Pons (tissue), 1 donor: ENCODE data around the gene CDH24.

Experiments used
- DNase-seq: peaks from one replicate; pipeline ENCODE4 v3.0.0-alpha.2; 2016; ENCODE audit warnings: low spot score

CDH24 gene

DNA sequence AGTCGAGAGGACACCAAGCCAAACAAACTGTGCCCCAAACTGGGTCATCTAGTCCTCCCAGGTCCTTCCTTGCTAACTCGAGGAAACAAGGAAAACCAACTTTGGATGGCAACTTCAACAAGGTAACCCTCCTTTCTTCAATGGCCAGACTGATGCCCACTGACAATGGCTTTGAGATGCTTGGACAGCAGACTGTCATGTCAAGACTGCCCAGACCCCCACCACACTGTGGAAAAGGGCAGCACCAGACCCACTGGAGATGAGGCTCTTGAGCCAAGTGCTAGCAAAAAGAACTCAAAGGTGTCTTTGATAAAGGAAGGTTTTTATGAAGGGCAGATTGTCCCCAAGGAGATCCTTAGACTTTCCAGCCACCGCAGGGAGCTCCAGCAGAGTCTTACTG lies 9.0 kb upstream of the CDH24 start:
- DNase-seq: no peak

DNA sequence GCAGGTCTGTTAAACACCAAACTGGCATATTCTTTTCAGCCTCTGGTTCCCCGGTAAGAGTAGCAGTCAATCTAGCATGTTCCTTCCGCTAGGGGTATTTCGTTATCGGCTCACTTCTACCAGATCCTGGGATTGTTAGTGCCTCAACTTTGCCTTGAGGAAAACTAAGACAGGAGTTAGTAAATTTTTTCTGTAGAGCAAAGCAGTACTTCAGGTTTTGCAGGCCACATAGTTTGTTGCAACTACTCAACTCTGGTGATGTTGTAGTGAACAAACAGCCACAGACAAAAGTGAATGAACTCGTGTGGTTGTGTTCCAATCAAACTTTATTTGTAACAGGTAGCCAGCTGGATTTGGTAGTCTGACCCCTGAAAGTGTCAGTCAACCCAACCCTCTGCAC lies 6.3 kb upstream of the CDH24 start:
- no peak for DNase-seq

- no peak for DNase-seq
These were observed 4.7 kb upstream of the CDH24 start for GRCh38 chr14:23062002-23062401.

DNA sequence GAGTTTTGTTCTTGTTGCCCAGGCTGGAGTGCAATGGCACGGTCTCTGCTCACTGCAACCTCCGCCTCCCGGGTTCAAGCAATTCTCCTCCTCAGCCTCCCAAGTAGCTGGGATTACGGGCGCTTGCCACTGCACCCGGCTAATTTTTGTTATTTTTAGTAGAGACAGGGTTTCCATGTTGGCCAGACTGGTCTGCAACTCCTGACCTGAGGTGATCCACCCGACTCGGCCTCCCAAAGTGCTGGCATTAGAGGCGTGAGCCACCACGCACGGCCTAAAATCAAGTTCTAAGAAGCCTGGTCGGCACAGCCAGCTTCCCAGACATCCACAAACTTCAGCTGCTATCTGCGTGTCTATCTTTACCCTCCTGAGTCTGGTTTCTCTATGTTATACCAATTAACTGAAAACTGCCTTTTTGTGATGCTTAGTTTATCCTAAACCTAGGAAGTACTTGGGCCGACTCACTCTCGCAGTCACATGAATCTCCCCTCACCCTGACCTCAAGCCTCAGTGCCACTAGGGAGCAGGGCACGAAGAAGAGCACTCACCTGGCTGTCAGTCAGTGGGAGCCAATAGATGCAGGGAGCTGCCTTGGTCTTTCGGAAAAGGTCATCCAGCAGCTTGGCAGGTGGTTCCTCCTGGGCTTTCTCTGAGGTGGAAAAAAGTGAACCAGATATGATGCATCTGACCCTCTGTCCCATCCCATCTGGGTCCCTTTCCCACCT lies 3.4 kb upstream of the CDH24 start:
- no peak for DNase-seq

GRCh38 chr14:23058654-23059504 lies 1.6 kb upstream of the CDH24 start:
- no peak for DNase-seq

GRCh38 chr14:23057757-23058653 lies 685 bp upstream of the CDH24 start:
- peak; percentile 75 for DNase-seq

GRCh38 chr14:23056145-23056955 lies 970 bp downstream of the CDH24 start:
- peak; percentile 53 for DNase-seq

DNA sequence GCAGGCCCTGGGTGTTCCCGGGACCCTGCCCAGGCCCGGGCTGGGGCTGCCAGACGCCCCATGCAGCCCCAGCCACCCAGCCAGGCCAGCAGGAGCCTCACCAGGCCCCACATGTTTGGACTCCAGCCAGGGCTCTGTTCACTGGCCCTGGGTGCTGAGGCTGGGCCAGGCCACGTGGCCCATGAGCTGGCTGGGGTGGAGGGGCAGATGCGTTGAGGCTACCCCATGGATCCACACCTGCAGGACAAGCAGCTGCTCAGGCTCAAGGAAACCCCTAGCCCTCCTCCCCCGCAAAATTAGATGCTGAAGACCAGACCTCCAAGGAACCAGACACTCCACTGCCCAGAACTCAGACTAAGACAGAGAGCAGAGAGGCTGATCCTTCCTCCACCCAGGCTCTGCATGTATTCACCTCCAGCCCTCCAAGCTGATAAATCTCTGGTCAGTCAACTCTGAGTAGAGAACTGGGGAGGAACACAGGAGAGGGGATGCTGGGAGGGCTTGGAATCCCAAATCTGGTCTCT lies 1.6 kb downstream of the CDH24 start:
- no peak for DNase-seq

- DNase-seq: no peak
These were observed 2.2 kb downstream of the CDH24 start for GRCh38 chr14:23055147-23055550.

- no peak for DNase-seq
These were observed 3.1 kb downstream of the CDH24 start for GRCh38 chr14:23054000-23054811.

- DNase-seq: no peak
These were observed 3.9 kb downstream of the CDH24 start for GRCh38 chr14:23053426-23053825.

- no peak for DNase-seq
These were observed 4.6 kb downstream of the CDH24 start for GRCh38 chr14:23052671-23053070.

- no peak for DNase-seq
These were observed 5.1 kb downstream of the CDH24 start for GRCh38 chr14:23052182-23052623.

DNA sequence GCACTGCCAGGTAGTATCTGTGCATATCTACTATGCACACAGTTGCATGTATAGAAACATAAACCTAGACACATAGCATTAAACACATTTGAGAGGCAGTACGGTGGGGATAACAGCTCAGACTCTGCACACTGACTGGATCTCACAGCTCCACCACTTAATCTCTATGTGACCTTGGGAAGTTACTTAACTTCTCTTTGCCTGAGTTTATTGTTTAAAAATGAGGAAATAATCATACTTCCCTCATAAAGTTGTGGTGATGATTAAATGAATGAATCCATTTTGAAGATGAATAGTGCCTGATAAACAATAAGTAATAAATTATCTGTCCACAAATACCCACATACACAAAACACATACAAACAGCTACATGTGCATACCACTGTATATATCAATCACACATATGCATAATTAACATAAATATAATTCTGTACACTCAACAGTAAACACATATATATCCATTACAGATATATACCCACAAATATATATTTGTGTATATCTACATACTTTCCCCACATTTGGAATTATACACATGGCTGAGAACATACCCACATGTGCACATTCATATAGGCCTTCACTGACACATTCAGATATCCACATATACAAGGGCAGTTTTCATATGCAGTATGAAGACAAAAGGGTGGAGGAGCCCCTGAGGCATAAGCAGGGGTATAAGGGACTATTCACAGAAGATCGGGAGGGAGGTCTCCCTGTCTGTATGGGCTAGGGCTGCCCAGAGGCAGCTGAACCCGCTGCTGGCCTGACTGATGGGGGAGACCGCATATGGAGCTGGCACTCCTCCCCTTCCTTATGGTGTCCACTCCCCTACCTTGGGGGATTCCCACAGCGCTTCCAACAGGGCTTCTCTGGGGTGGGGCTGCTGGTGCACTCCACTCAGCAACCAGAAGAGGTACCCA lies 5.9 kb downstream of the CDH24 start:
- DNase-seq: no peak

GRCh38 chr14:23049011-23049410 lies 8.3 kb downstream of the CDH24 start:
- no peak for DNase-seq

DNA sequence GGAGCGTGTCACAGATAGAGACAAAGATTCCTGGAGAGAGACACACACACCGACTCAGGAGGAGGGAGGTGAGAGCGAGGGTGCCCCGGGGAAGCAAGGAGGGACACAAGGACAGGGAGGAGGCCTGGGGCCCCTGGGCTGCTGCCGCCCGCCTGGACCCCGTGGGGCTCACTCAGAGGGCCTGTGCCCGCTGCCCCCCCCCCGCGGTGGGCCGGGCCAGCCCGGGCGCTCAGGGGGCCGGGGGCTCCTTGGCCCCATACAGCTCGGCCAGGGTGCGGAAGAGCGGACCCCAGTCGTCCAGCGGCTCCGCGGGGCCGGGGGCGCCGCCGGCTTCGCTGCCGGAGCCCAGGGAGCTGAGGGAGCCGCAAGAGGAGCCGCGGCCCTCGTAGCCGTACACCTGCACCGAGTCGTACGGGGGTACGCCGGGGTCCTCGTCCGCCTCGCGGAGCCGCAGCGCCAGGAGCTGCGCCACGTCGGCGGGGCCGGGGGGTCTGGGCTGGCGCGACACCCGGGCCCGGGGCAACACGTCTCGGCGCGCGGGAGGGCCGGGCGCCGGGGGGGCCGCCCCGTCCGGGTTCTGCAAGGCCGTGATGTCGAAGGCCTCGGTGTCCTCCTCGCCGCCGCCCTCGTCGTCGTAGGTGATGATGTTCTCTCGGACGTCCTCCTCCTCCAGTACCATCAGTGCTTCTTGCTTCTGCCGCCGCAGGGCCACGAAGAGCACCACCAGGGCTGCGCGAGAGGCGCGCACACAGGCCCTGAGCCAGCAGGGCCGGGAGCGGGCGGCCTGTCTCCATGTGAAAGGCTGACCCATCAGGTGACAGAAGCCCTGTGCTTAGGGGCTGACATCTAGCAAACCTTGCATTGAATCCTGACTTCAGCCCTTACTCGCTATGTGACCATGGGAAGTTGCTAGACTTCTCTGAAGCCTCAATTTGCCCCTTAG lies 9.3 kb downstream of the CDH24 start:
- DNase-seq: no peak

- no peak for DNase-seq
These were observed 10.2 kb downstream of the CDH24 start for GRCh38 chr14:23047034-23047634.
